SK-N-SH (cell line): ENCODE measurements around the gene MX1. TPM values are rescaled to one million over a fixed set of nuclear protein-coding genes. Genes with fewer than 3 reads are reported as not detected.

Experiments
- CTCF ChIA-PET: fragments of 300-600, 350-600 bp; formaldehyde crosslinking; extraction: SDS; loops from one replicate; lab custom pipeline; 2021; lab: Yijun Ruan, JAX
- POLR2A ChIA-PET: fragments of 350-600 bp; sonication (Branson Sonifier 250); formaldehyde crosslinking; extraction: SDS; loops from one replicate; lab custom pipeline; 2020; ENCODE audit warnings: antibody characterized with exemption, inconsistent platforms; lab: Yijun Ruan, JAX
- DNase-seq: peaks from one replicate; pipeline ENCODE4 v3.0.0; 2012
- H2AFZ ChIP-seq: fragments of 200-600 bp; sonication (generic); 2 replicates; pipeline ENCODE4 v1.8.1; 2016; ENCODE audit warnings: antibody characterized with exemption, mild to moderate bottlenecking, low read depth
- H3F3A ChIP-seq: fragments of 200-600 bp; sonication (generic); replicated peaks from 2 replicates; pipeline ENCODE3; 2016; ENCODE audit warnings: antibody characterized with exemption, mild to moderate bottlenecking; ENCODE audit not compliant: insufficient read depth
- H3K27ac ChIP-seq, 2 experiments: fragments of 200-500 bp in 1 of 2; fragments of 200-600 bp in 1 of 2; sonication (Bioruptor generic) in 1 of 2; sonication (generic), shearing (Covaris generic) in 1 of 2; 2 replicates each; pipeline versions ENCODE4 v1.5.1 to v1.6.1; 2014 to 2016; ENCODE audit warnings: low read depth in 2 of 2, inconsistent platforms in 1 of 2, low read length in 1 of 2, mild to moderate bottlenecking in 1 of 2, mixed read lengths in 1 of 2
- H3K27me3 ChIP-seq: fragments of 200-600 bp; sonication (generic), shearing (Covaris generic); 2 replicates; pipeline ENCODE4 v1.6.1; 2016; ENCODE audit warnings: mixed run types; ENCODE audit not compliant: insufficient read depth
- H3K36me3 ChIP-seq, 2 experiments: fragments of 200-500 bp in 1 of 2; fragments of 200-600 bp in 1 of 2; sonication (Bioruptor generic) in 1 of 2; sonication (generic) in 1 of 2; replicated peaks in 1 of 2; 2 replicates each; pipeline versions ENCODE3 to v1.5.1; 2014 to 2016; ENCODE audit warnings: low read length in 1 of 2, mild to moderate bottlenecking in 1 of 2; ENCODE audit not compliant: insufficient read depth in 2 of 2, control insufficient read depth in 1 of 2
- H3K4me1 ChIP-seq, 2 experiments: fragments of 200-500 bp in 1 of 2; fragments of 200-600 bp in 1 of 2; sonication (Bioruptor generic) in 1 of 2; sonication (generic), shearing (Covaris generic) in 1 of 2; 2 replicates each; pipeline versions ENCODE4 v1.5.1 to v1.6.1; 2014 to 2016; ENCODE audit warnings: low read depth in 1 of 2, low read length in 1 of 2, mixed run types in 1 of 2; ENCODE audit not compliant: insufficient read depth in 2 of 2, control insufficient read depth in 1 of 2
- H3K4me2 ChIP-seq: fragments of 200-600 bp; sonication (generic), shearing (Covaris generic); 2 replicates; pipeline ENCODE4 v1.6.1; 2017; ENCODE audit warnings: mixed run types
- H3K4me3 ChIP-seq, 2 experiments: fragments of 200-500 bp in 1 of 2; fragments of 200-600 bp in 1 of 2; sonication (Bioruptor generic) in 1 of 2; sonication (generic), shearing (Covaris generic) in 1 of 2; 2 replicates each; pipeline versions ENCODE4 v1.5.1 to v1.8.1; 2014 to 2016; ENCODE audit warnings: low read depth in 2 of 2, inconsistent platforms in 1 of 2, low read length in 1 of 2, mild to moderate bottlenecking in 1 of 2, mixed read lengths in 1 of 2, moderate library complexity in 1 of 2
- H3K79me2 ChIP-seq: fragments of 200-600 bp; sonication (generic); 2 replicates; pipeline ENCODE4 v1.8.1; 2017; ENCODE audit warnings: mild to moderate bottlenecking; ENCODE audit not compliant: insufficient read depth
- H3K9ac ChIP-seq: fragments of 200-600 bp; sonication (generic); 2 replicates; pipeline ENCODE4 v1.6.1; 2017; ENCODE audit warnings: mixed run types
- H3K9me2 ChIP-seq: fragments of 200-600 bp; sonication (generic); 2 replicates; pipeline ENCODE4 v1.6.1; 2017; ENCODE audit warnings: mixed run types
- H3K9me3 ChIP-seq: fragments of 200-600 bp; sonication (generic); 2 replicates; pipeline ENCODE4 v1.6.1; 2017; ENCODE audit warnings: mixed run types, mild to moderate bottlenecking, moderate library complexity
- H4K20me1 ChIP-seq: fragments of 200-600 bp; sonication (generic); 2 replicates; pipeline ENCODE4 v1.6.1; 2017; ENCODE audit warnings: mild to moderate bottlenecking, mixed run types; ENCODE audit not compliant: insufficient read depth
- CTCF ChIP-seq: fragments of 200-600 bp; sonication (generic); IDR thresholded peaks from 2 replicates; pipeline ENCODE4 v1.6.1; 2017; ENCODE audit warnings: antibody characterized with exemption, mild to moderate bottlenecking, moderate library complexity
- ELF1 ChIP-seq: IDR thresholded peaks from 2 replicates; pipeline ENCODE4 v1.4.0; 2012
- EZH2phosphoT487 ChIP-seq: fragments of 200-600 bp; sonication (generic); IDR thresholded peaks from 2 replicates; pipeline ENCODE4 v1.6.1; 2017; ENCODE audit warnings: low read depth, mixed run types, mild to moderate bottlenecking, antibody characterized with exemption, moderate library complexity, borderline replicate concordance
- FOSL2 ChIP-seq: IDR thresholded peaks from 2 replicates; pipeline ENCODE4 v1.4.0; 2012; ENCODE audit warnings: low read depth, mild to moderate bottlenecking, moderate library complexity, borderline replicate concordance
- FOXJ3 ChIP-seq: sonication (generic); formaldehyde crosslinking; IDR thresholded peaks from 2 replicates; pipeline ENCODE4 v1.5.1; 2020; ENCODE audit warnings: mild to moderate bottlenecking, missing genetic modification reagents
- FOXM1 ChIP-seq: IDR thresholded peaks from 2 replicates; pipeline ENCODE4 v1.4.0; 2012; ENCODE audit warnings: low read depth, mild to moderate bottlenecking
- GABPA ChIP-seq: IDR thresholded peaks from 2 replicates; pipeline ENCODE4 v1.4.0; 2012; ENCODE audit warnings: low read depth, mild to moderate bottlenecking
- JUND ChIP-seq: IDR thresholded peaks from 2 replicates; pipeline ENCODE4 v1.4.0; 2012
- MEF2A ChIP-seq: IDR thresholded peaks from 2 replicates; pipeline ENCODE4 v1.4.0; 2012; ENCODE audit warnings: low read depth, borderline replicate concordance
- MXI1 ChIP-seq: IDR thresholded peaks from 2 replicates; pipeline ENCODE4 v1.6.1; 2012; ENCODE audit warnings: mild to moderate bottlenecking, low read depth, low read length, improper control_type of control experiment
- NFIC ChIP-seq: IDR thresholded peaks from 2 replicates; pipeline ENCODE4 v1.4.0; 2012; ENCODE audit warnings: borderline replicate concordance
- POLR2AphosphoS5 ChIP-seq: IDR thresholded peaks from 2 replicates; pipeline ENCODE4 v1.6.1; 2012; ENCODE audit warnings: low read depth, low read length
- RAD21 ChIP-seq: IDR thresholded peaks from 2 replicates; pipeline ENCODE4 v1.6.1; 2012; ENCODE audit warnings: mild to moderate bottlenecking, low read length
- RCOR1 ChIP-seq: fragments of 150-350 bp; IDR thresholded peaks from 2 replicates; pipeline ENCODE4 v1.6.1; 2017; ENCODE audit warnings: antibody characterized with exemption, low read length
- RXRA ChIP-seq: IDR thresholded peaks from 2 replicates; pipeline ENCODE4 v1.4.0; 2012; ENCODE audit warnings: low read depth, mild to moderate bottlenecking, borderline replicate concordance
- SIN3A ChIP-seq: IDR thresholded peaks from 2 replicates; pipeline ENCODE4 v1.6.1; 2012; ENCODE audit warnings: low read depth, mild to moderate bottlenecking, low read length, moderate library complexity, borderline replicate concordance
- SMC3 ChIP-seq: IDR thresholded peaks from 2 replicates; pipeline ENCODE4 v1.6.1; 2012; ENCODE audit warnings: low read depth, low read length, improper control_type of control experiment
- TEAD4 ChIP-seq: IDR thresholded peaks from 2 replicates; pipeline ENCODE4 v1.4.0; 2012; ENCODE audit warnings: mild to moderate bottlenecking, borderline replicate concordance; ENCODE audit not compliant: insufficient read depth
- USF1 ChIP-seq: IDR thresholded peaks from 2 replicates; pipeline ENCODE4 v1.4.0; 2012; ENCODE audit warnings: low read depth, borderline replicate concordance
- USF2 ChIP-seq: fragments of 150-350 bp; IDR thresholded peaks from 2 replicates; pipeline ENCODE4 v1.6.1; 2017; ENCODE audit warnings: antibody characterized with exemption, low read length, low read depth, borderline replicate concordance
- WGBS: methylation state at CpG from one replicate; pipeline ENCODE4 v1.1.6; 2017; ENCODE audit warnings: low lambda C conversion rate; 5-methylcytosine and 5-hydroxymethylcytosine counted together
- polyA plus RNA-seq, 3 experiments: library from polyadenylated mRNA; depleted of rRNA; stranded (reverse); fragments of >200 nt; gene quantifications; 2 replicates each; pipeline ENCODE4 v1.2.3, GENCODE V29; 2012
- TF ChIP-seq, protein P1 (sequence below): IDR thresholded peaks from 2 replicates; pipeline ENCODE4 v1.4.0; 2012; ENCODE audit warnings: low read depth
- TF ChIP-seq, protein P2 (sequence below): fragments of 150-350 bp; IDR thresholded peaks from 2 replicates; pipeline ENCODE4 v1.6.1; 2016; ENCODE audit warnings: mild to moderate bottlenecking, low read depth, low read length

The MX1 gene
- polyA plus RNA-seq, 1 of the 3 experiments (the other 2 are of a cell fraction) = 1.9 TPM

DNA sequence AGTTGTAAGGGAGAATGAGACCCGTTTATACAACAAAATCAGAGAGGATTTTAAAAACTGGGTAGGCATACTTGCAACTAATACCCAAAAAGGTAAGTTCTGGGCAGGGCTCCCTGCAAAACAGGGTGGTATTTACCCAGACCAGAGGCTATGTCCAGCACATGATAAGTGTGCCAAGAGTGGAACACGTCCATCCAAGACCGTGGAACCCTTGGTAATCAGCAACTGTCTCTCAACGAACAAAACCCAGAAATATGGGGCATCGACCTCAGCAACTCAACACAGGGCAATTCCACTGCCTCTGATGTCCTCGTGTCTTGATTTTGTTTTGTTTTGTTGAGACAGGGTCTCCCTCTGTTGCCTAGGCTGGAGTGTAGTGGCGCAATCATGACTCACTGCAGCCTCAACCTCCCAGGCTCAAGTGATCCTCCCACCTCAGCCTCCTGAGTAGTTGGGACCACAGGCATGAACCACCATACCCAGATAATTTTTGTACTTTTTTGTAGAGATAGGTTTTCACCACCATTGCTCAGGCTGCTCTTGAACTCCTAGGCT lies 26.7 kb upstream of the MX1 start:
- H3K9me2 ChIP-seq = no peaks in the 10 kb centered on the region
- H3F3A ChIP-seq = no peaks in the 10 kb centered on the region
- no peak overlapping the region for H3K9ac ChIP-seq
- no peak for TF ChIP-seq USF2
- TF ChIP-seq FOXJ3 (CRISPR knock-in tag) = no peak
- TF ChIP-seq NFIC = no peak
- no peak for TF ChIP-seq MXI1
- no peak for TF ChIP-seq EZH2phosphoT487
- TF ChIP-seq SIN3A = no peak
- TF ChIP-seq RAD21 = no peak
- TF ChIP-seq, protein P1, sequence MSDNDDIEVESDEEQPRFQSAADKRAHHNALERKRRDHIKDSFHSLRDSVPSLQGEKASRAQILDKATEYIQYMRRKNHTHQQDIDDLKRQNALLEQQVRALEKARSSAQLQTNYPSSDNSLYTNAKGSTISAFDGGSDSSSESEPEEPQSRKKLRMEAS = no peak
- no peak for TF ChIP-seq SMC3
- no peak for TF ChIP-seq JUND
- TF ChIP-seq, protein P2, sequence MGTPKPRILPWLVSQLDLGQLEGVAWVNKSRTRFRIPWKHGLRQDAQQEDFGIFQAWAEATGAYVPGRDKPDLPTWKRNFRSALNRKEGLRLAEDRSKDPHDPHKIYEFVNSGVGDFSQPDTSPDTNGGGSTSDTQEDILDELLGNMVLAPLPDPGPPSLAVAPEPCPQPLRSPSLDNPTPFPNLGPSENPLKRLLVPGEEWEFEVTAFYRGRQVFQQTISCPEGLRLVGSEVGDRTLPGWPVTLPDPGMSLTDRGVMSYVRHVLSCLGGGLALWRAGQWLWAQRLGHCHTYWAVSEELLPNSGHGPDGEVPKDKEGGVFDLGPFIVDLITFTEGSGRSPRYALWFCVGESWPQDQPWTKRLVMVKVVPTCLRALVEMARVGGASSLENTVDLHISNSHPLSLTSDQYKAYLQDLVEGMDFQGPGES = no peak
- no peaks in the 10 kb centered on the region for H4K20me1 ChIP-seq
- ChIA-PET POLR2A (no interaction called here), CTCF (no interaction called here)
- no peak overlapping the region for H2AFZ ChIP-seq
- H3K4me3 ChIP-seq = no peak overlapping the region
- no peak overlapping the region for H3K27ac ChIP-seq
- no peak overlapping the region for H3K4me2 ChIP-seq
- H3K79me2 ChIP-seq = no peaks in the 10 kb centered on the region
- H3K27me3 ChIP-seq = peaks cover 5% of the 10 kb centered on the region; the same call in 1 of the 2 replicates
- DNase-seq = no peak
- 30% methylated on average over 7 of the region's 7 CpGs for WGBS
- no peaks in the 10 kb centered on the region for H3K4me1 ChIP-seq
- no peaks in the 10 kb centered on the region for H3K36me3 ChIP-seq
- no peaks in the 10 kb centered on the region for H3K9me3 ChIP-seq

GRCh38 chr21:41402231-41402630 lies 23.8 kb upstream of the MX1 start:
- Histone ChIP-seq H3K9me2 (no peaks in the 10 kb centered on the region), H2AFZ (no peak overlapping the region), H3F3A (no peaks in the 10 kb centered on the region), H3K4me2 (no peak overlapping the region), H3K4me1 (no peaks in the 10 kb centered on the region), H3K27me3 (peaks cover 6% of the 10 kb centered on the region; the same call in 1 of the 2 replicates), H3K9ac (no peak overlapping the region), H4K20me1 (no peaks in the 10 kb centered on the region), H3K9me3 (no peaks in the 10 kb centered on the region), H3K27ac (no peak overlapping the region), H3K4me3 (no peak overlapping the region), H3K36me3 (no peaks in the 10 kb centered on the region), H3K79me2 (no peaks in the 10 kb centered on the region)
- WGBS = 45% methylated on average over 10 of the region's 11 CpGs
- DNase-seq = no peak
- TF ChIP-seq RXRA = no peak
- no peak for TF ChIP-seq RCOR1
- no peak for TF ChIP-seq JUND
- no peak for TF ChIP-seq ELF1
- TF ChIP-seq MXI1 = no peak
- TF ChIP-seq USF1 = no peak
- TF ChIP-seq GABPA = no peak
- no peak for TF ChIP-seq FOXM1
- no peak for TF ChIP-seq POLR2AphosphoS5
- TF ChIP-seq FOSL2 = no peak
- TF ChIP-seq MEF2A = no peak
- TF ChIP-seq SMC3 = no peak
- no peak for TF ChIP-seq CTCF
- no peak for TF ChIP-seq SIN3A
- TF ChIP-seq TEAD4 = no peak
- ChIA-PET CTCF (no interaction called here), POLR2A (no interaction called here)
